KMS-11 (cell line): ENCODE measurements around the gene TAOK1.

ENCODE experiments used
- H2AFZ ChIP-seq: fragments of 200-600 bp; sonication (generic); 2 replicates; pipeline ENCODE4 v1.6.1; 2016; ENCODE audit warnings: antibody characterized with exemption, mixed run types, low read depth
- H3K27ac ChIP-seq: fragments of 200-600 bp; sonication (generic); 2 replicates; pipeline ENCODE4 v1.6.1; 2016; ENCODE audit warnings: mild to moderate bottlenecking, mixed run types
- H3K27me3 ChIP-seq: fragments of 200-600 bp; sonication (generic); 2 replicates; pipeline ENCODE4 v1.6.1; 2017; ENCODE audit warnings: mild to moderate bottlenecking, low read depth, mixed run types, moderate library complexity; ENCODE audit not compliant: insufficient read depth
- H3K36me3 ChIP-seq: fragments of 200-600 bp; sonication (generic); 2 replicates; pipeline ENCODE4 v1.6.1; 2017; ENCODE audit warnings: mild to moderate bottlenecking, mixed run types; ENCODE audit not compliant: insufficient read depth
- H3K4me1 ChIP-seq: fragments of 200-600 bp; sonication (generic); 2 replicates; pipeline ENCODE4 v1.6.1; 2016; ENCODE audit warnings: mild to moderate bottlenecking, low read depth, mixed run types; ENCODE audit not compliant: poor library complexity, severe bottlenecking
- H3K4me2 ChIP-seq: fragments of 200-600 bp; sonication (generic); 2 replicates; pipeline ENCODE4 v1.7.0; 2016; ENCODE audit warnings: mild to moderate bottlenecking, mixed run types
- H3K4me3 ChIP-seq: fragments of 200-600 bp; sonication (generic); IDR thresholded peaks from 2 replicates; pipeline ENCODE4 v1.6.1; 2017; ENCODE audit warnings: low read depth, low read length, mixed read lengths; ENCODE audit not compliant: insufficient read depth
- H3K79me2 ChIP-seq: fragments of 200-600 bp; sonication (generic); 2 replicates; pipeline ENCODE4 v1.6.1; 2016; ENCODE audit warnings: low read depth, mixed run types; ENCODE audit not compliant: insufficient read depth
- H3K9ac ChIP-seq: fragments of 200-600 bp; sonication (generic); 2 replicates; pipeline ENCODE4 v1.6.1; 2016; ENCODE audit warnings: mild to moderate bottlenecking, mixed run types
- H4K20me1 ChIP-seq: fragments of 200-600 bp; sonication (generic); 2 replicates; pipeline ENCODE4 v1.6.1; 2016; ENCODE audit warnings: mild to moderate bottlenecking, mixed run types; ENCODE audit not compliant: insufficient read depth
- TF ChIP-seq, protein P1 (sequence below): fragments of 200-600 bp; sonication (generic); conservative IDR thresholded peaks from 2 replicates; pipeline ENCODE4 v1.6.1; 2017; ENCODE audit warnings: low read depth, mild to moderate bottlenecking, antibody characterized with exemption, low read length, moderate library complexity, mixed read lengths

The TAOK1 gene

DNA sequence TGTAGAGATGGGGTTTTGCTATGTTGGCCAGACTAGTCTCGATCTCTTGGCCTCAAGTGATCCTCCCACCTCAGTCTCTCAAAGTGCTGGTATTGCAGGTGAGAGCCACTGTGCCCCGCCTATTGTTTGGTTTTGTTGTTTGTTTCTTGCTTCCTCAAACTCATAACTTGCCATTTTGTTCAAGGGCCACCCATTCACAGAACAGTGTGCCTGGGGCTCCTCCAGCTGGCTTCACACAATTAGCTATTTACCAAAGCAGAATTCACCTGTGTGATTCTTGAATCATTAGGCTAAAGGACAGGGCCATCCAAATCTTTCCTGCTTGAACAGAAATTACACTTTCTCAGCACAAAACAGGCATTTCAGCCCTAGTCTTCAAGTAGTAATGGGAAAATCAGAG is 169.5 kb downstream of the TAOK1 start:
- H3K27ac ChIP-seq = no peak overlapping the region
- H3K36me3 ChIP-seq = no peaks in the 10 kb centered on the region
- H2AFZ ChIP-seq = no peak overlapping the region
- no peak overlapping the region for H3K9ac ChIP-seq
- peaks cover 8% of the 10 kb centered on the region; the same call in 1 of the 2 replicates for H3K79me2 ChIP-seq
- TF ChIP-seq, protein P1, sequence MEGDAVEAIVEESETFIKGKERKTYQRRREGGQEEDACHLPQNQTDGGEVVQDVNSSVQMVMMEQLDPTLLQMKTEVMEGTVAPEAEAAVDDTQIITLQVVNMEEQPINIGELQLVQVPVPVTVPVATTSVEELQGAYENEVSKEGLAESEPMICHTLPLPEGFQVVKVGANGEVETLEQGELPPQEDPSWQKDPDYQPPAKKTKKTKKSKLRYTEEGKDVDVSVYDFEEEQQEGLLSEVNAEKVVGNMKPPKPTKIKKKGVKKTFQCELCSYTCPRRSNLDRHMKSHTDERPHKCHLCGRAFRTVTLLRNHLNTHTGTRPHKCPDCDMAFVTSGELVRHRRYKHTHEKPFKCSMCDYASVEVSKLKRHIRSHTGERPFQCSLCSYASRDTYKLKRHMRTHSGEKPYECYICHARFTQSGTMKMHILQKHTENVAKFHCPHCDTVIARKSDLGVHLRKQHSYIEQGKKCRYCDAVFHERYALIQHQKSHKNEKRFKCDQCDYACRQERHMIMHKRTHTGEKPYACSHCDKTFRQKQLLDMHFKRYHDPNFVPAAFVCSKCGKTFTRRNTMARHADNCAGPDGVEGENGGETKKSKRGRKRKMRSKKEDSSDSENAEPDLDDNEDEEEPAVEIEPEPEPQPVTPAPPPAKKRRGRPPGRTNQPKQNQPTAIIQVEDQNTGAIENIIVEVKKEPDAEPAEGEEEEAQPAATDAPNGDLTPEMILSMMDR = no peak
- no peak overlapping the region for H3K4me3 ChIP-seq
- no peaks in the 10 kb centered on the region for H3K27me3 ChIP-seq
- H3K4me2 ChIP-seq = no peak overlapping the region
- peaks cover 12% of the 10 kb centered on the region for H3K4me1 ChIP-seq
- no peaks in the 10 kb centered on the region for H4K20me1 ChIP-seq

DNA sequence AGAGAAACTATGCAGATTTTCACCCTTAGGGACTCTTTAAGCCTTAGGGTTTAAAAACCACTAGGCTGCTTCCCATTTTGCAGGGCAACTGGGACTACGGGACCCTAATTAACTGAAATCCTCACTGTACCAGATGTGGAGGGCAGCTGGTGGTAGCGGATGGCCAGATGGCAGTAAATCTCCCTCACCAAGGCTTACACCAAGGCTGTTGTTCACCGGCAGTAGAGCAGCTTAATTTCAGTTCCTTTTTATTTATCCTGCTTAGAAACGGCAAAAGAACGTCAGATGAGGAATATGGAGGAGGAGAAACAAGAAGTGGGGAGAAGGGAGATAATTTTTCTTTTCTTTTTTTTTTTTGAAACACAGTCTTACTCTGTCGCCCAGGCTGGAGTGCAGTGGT is 170.2 kb downstream of the TAOK1 start:
- TF ChIP-seq, protein P1 = no peak
- peaks cover 11% of the 10 kb centered on the region; the same call in 1 of the 2 replicates for H3K79me2 ChIP-seq
- H3K36me3 ChIP-seq = no peaks in the 10 kb centered on the region
- H3K27me3 ChIP-seq = no peaks in the 10 kb centered on the region
- no peak overlapping the region for H3K4me2 ChIP-seq
- H3K4me1 ChIP-seq = peaks cover 19% of the 10 kb centered on the region
- H2AFZ ChIP-seq = no peak overlapping the region
- H4K20me1 ChIP-seq = no peaks in the 10 kb centered on the region
- no peak overlapping the region for H3K9ac ChIP-seq
- H3K27ac ChIP-seq = no peak overlapping the region
- H3K4me3 ChIP-seq = no peak overlapping the region

DNA sequence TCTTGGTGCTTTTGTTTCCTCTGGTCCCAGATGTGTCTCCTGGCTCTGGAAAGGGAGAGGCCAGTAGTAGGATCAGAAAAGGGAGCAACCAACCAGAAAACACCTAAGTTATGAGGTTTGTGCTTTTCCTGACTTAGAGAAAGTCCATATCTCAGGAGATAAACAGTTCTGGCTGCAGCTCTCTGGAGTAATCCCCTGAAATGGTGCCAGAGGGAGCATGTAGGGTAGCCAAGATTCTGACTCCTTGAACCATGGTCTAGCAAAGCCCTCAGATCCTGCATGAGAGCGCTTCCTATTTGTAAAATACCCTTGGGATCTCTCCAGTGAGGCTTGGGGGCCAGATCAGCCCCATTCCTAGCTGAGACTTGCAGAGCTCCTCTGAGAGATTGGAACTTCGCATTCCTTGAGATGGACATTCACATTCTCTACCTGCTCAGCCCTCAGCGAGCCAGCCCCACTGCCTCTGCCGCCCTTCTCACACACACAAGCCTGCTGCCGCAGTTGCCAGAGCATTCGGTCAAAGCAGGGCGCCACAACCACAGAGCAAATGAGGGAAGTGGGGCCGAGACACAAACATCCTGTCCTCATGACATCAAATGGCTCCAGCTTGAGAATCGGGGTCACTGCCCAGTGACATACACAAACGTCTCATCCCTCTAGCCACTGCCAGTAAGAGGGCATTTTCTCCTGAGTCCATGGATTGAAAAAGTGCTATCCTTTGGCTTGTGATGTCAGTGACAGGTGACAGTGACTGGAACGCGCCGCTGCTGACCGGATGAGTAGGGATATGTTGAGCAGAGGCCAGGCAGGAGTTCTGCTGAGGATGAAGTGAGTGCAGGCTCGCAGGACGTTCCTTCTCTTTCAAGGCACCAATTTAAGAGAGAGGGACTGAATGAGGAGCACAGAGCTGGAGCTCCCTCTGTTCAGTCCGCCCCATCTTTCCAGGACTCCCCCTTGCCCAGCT is 171.7 kb downstream of the TAOK1 start:
- no peaks in the 10 kb centered on the region for H3K36me3 ChIP-seq
- H3K4me2 ChIP-seq = no peak overlapping the region
- H3K79me2 ChIP-seq = peaks cover 11% of the 10 kb centered on the region; the same call in 1 of the 2 replicates
- H3K9ac ChIP-seq = no peak overlapping the region
- no peaks in the 10 kb centered on the region for H3K27me3 ChIP-seq
- H2AFZ ChIP-seq = no peak overlapping the region
- H3K4me1 ChIP-seq = peaks cover 20% of the 10 kb centered on the region
- H4K20me1 ChIP-seq = no peaks in the 10 kb centered on the region
- no peak overlapping the region for H3K4me3 ChIP-seq
- no peak overlapping the region for H3K27ac ChIP-seq
- TF ChIP-seq, protein P1 = no peak

DNA sequence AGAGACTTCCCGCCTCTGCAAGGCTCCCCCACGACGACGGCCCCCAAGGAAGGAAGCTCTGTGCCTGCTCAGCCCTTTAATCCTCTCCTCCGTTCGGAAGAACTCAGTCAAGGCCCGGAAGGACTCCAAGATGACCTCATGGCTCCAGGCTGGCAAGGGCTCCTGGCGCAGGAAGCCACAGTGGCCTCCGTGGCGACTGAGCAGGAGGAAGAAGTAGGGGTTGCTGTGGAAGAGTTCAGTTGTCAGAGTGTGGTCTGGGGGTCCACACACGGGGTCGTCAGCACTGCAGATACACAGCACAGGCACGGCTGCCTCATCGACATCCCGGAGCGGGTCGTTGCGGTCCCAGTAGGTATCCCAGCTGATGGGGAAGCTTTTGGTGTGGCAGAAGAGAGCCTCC is 172.5 kb downstream of the TAOK1 start:
- TF ChIP-seq, protein P1 = no peak
- H3K36me3 ChIP-seq = no peaks in the 10 kb centered on the region
- no peak overlapping the region for H3K4me3 ChIP-seq
- H4K20me1 ChIP-seq = no peaks in the 10 kb centered on the region
- H3K4me1 ChIP-seq = peaks cover 20% of the 10 kb centered on the region
- peaks cover 11% of the 10 kb centered on the region; the same call in 1 of the 2 replicates for H3K79me2 ChIP-seq
- no peaks in the 10 kb centered on the region for H3K27me3 ChIP-seq
- no peak overlapping the region for H3K27ac ChIP-seq
- no peak overlapping the region for H3K4me2 ChIP-seq
- no peak overlapping the region for H3K9ac ChIP-seq
- H2AFZ ChIP-seq = no peak overlapping the region
